Measurements from ENCODE around the gene RPP25L.

Gene RPP25L

GRCh38 chr9:34610434-34611206 is 1.3 kb downstream of the RPP25L start:
- Histone ChIP-seq H3K9me3 (ENCODE audit: insufficient read depth, low read depth, low read length) (no peaks in the 10 kb centered on the region), H2BK120ac (ENCODE audit: insufficient read depth, low read length, poor library complexity) (no peak overlapping the region), H3K27me3 (ENCODE audit: insufficient read depth, low read length) (no peaks in the 10 kb centered on the region), H3K18ac (ENCODE audit: low read length) (no peak overlapping the region), H3K9ac (ENCODE audit: low read length) (no peak overlapping the region), H3K36me3 (ENCODE audit: control insufficient read depth in 1 of 2, insufficient read depth in 2 of 2, low read length in 2 of 2) (peaks cover 0 to 2% of the 10 kb centered on the region in 2 experiments), H3K4me3 (ENCODE audit: low read depth, low read length) (no peak overlapping the region), H2BK12ac (ENCODE audit: low read length) (no peak overlapping the region), H3K79me1 (ENCODE audit: low read length) (peaks cover 8% of the 10 kb centered on the region), H3K23ac (ENCODE audit: low read length) (no peak overlapping the region), H4K12ac (ENCODE audit: low read depth, low read length) (no peak overlapping the region), H4K91ac (ENCODE audit: low read depth, low read length) (no peak overlapping the region), H4K8ac (ENCODE audit: low read depth, low read length) (no peak overlapping the region), H3K4ac (ENCODE audit: low read depth, low read length) (no peak overlapping the region), H3K79me2 (ENCODE audit: control insufficient read depth, insufficient read depth, low read length, poor library complexity) (peaks cover 8% of the 10 kb centered on the region), H2AK5ac (ENCODE audit: low read length) (no peak overlapping the region), H3K4me2 (ENCODE audit: low read length) (no peak overlapping the region), H3K14ac (ENCODE audit: low read length) (no peak overlapping the region), H2AFZ (ENCODE audit: insufficient read depth, low read length, poor library complexity) (peak overlapping the region; percentile 81), H2BK5ac (ENCODE audit: low read depth, low read length, poor library complexity) (no peak overlapping the region), H3K27ac (ENCODE audit: low read depth, low read length) (no peak overlapping the region), H3K4me1 (ENCODE audit: control insufficient read depth in 1 of 2, insufficient read depth in 2 of 2, low read length in 2 of 2) (peaks cover 6 to 10% of the 10 kb centered on the region in 2 experiments)
- no peak for DNase-seq
- WGBS (ENCODE audit: extremely low coverage, insufficient coverage, insufficient read length), result no CpG with 5 or more reads among the region's 20 CpGs

GRCh38 chr9:34607331-34607730 is 4.6 kb downstream of the RPP25L start:
- Histone ChIP-seq H3K4me1 (ENCODE audit: control insufficient read depth in 1 of 2, insufficient read depth in 2 of 2, low read length in 2 of 2) (peaks cover 6 to 7% of the 10 kb centered on the region in 2 experiments), H3K4ac (ENCODE audit: low read depth, low read length) (no peak overlapping the region), H2BK120ac (ENCODE audit: insufficient read depth, low read length, poor library complexity) (no peak overlapping the region), H3K9ac (ENCODE audit: low read length) (no peak overlapping the region), H3K79me2 (ENCODE audit: control insufficient read depth, insufficient read depth, low read length, poor library complexity) (peaks cover 7% of the 10 kb centered on the region), H3K18ac (ENCODE audit: low read length) (no peak overlapping the region), H2BK12ac (ENCODE audit: low read length) (no peak overlapping the region), H2BK5ac (ENCODE audit: low read depth, low read length, poor library complexity) (no peak overlapping the region), H4K8ac (ENCODE audit: low read depth, low read length) (no peak overlapping the region), H3K14ac (ENCODE audit: low read length) (no peak overlapping the region), H3K27ac (ENCODE audit: low read depth, low read length) (no peak overlapping the region), H4K12ac (ENCODE audit: low read depth, low read length) (no peak overlapping the region), H3K4me3 (ENCODE audit: low read depth, low read length) (no peak overlapping the region), H3K36me3 (ENCODE audit: control insufficient read depth in 1 of 2, insufficient read depth in 2 of 2, low read length in 2 of 2) (no peaks in the 10 kb centered on the region), H2AFZ (ENCODE audit: insufficient read depth, low read length, poor library complexity) (no peak overlapping the region), H3K79me1 (ENCODE audit: low read length) (peaks cover 8% of the 10 kb centered on the region), H3K4me2 (ENCODE audit: low read length) (no peak overlapping the region), H3K27me3 (ENCODE audit: insufficient read depth, low read length) (no peaks in the 10 kb centered on the region), H3K9me3 (ENCODE audit: insufficient read depth, low read depth, low read length) (no peaks in the 10 kb centered on the region), H3K23ac (ENCODE audit: low read length) (no peak overlapping the region), H4K91ac (ENCODE audit: low read depth, low read length) (no peak overlapping the region), H2AK5ac (ENCODE audit: low read length) (no peak overlapping the region)
- no CpG with 5 or more reads among the region's 2 CpGs for WGBS (ENCODE audit: extremely low coverage, insufficient coverage, insufficient read length)
- no peak for DNase-seq

GRCh38 chr9:34606905-34607304 is 5.0 kb downstream of the RPP25L start:
- Histone ChIP-seq H3K4me2 (ENCODE audit: low read length) (no peak overlapping the region), H3K23ac (ENCODE audit: low read length) (no peak overlapping the region), H2BK5ac (ENCODE audit: low read depth, low read length, poor library complexity) (no peak overlapping the region), H3K14ac (ENCODE audit: low read length) (no peak overlapping the region), H3K36me3 (ENCODE audit: control insufficient read depth in 1 of 2, insufficient read depth in 2 of 2, low read length in 2 of 2) (no peaks in the 10 kb centered on the region), H3K9me3 (ENCODE audit: insufficient read depth, low read depth, low read length) (no peaks in the 10 kb centered on the region), H2AFZ (ENCODE audit: insufficient read depth, low read length, poor library complexity) (no peak overlapping the region), H3K4me1 (ENCODE audit: control insufficient read depth in 1 of 2, insufficient read depth in 2 of 2, low read length in 2 of 2) (peaks cover 6% of the 10 kb centered on the region in 2 experiments), H3K27ac (ENCODE audit: low read depth, low read length) (no peak overlapping the region), H3K4me3 (ENCODE audit: low read depth, low read length) (no peak overlapping the region), H3K18ac (ENCODE audit: low read length) (no peak overlapping the region), H3K27me3 (ENCODE audit: insufficient read depth, low read length) (no peaks in the 10 kb centered on the region), H3K9ac (ENCODE audit: low read length) (no peak overlapping the region), H4K91ac (ENCODE audit: low read depth, low read length) (no peak overlapping the region), H3K79me1 (ENCODE audit: low read length) (peaks cover 5% of the 10 kb centered on the region), H3K79me2 (ENCODE audit: control insufficient read depth, insufficient read depth, low read length, poor library complexity) (peaks cover 5% of the 10 kb centered on the region), H3K4ac (ENCODE audit: low read depth, low read length) (no peak overlapping the region), H2AK5ac (ENCODE audit: low read length) (no peak overlapping the region), H2BK12ac (ENCODE audit: low read length) (no peak overlapping the region), H2BK120ac (ENCODE audit: insufficient read depth, low read length, poor library complexity) (no peak overlapping the region), H4K8ac (ENCODE audit: low read depth, low read length) (no peak overlapping the region), H4K12ac (ENCODE audit: low read depth, low read length) (no peak overlapping the region)
- no CpG with 5 or more reads among the region's 3 CpGs for WGBS (ENCODE audit: extremely low coverage, insufficient coverage, insufficient read length)
- DNase-seq, result no peak

- Histone ChIP-seq H3K9ac (ENCODE audit: low read length) (no peak overlapping the region), H2BK12ac (ENCODE audit: low read length) (no peak overlapping the region), H2AFZ (ENCODE audit: insufficient read depth, low read length, poor library complexity) (no peak overlapping the region), H3K9me3 (ENCODE audit: insufficient read depth, low read depth, low read length) (no peaks in the 10 kb centered on the region), H3K27ac (ENCODE audit: low read depth, low read length) (no peak overlapping the region), H3K14ac (ENCODE audit: low read length) (no peak overlapping the region), H3K36me3 (ENCODE audit: control insufficient read depth in 1 of 2, insufficient read depth in 2 of 2, low read length in 2 of 2) (no peaks in the 10 kb centered on the region), H3K4me2 (ENCODE audit: low read length) (no peak overlapping the region), H3K4ac (ENCODE audit: low read depth, low read length) (no peak overlapping the region), H3K79me1 (ENCODE audit: low read length) (no peaks in the 10 kb centered on the region), H3K23ac (ENCODE audit: low read length) (no peak overlapping the region), H3K18ac (ENCODE audit: low read length) (no peak overlapping the region), H3K4me3 (ENCODE audit: low read depth, low read length) (no peak overlapping the region), H3K27me3 (ENCODE audit: insufficient read depth, low read length) (no peaks in the 10 kb centered on the region), H4K12ac (ENCODE audit: low read depth, low read length) (no peak overlapping the region), H3K79me2 (ENCODE audit: control insufficient read depth, insufficient read depth, low read length, poor library complexity) (no peaks in the 10 kb centered on the region), H3K4me1 (ENCODE audit: control insufficient read depth in 1 of 2, insufficient read depth in 2 of 2, low read length in 2 of 2) (peaks cover 1% of the 10 kb centered on the region in 2 experiments), H4K8ac (ENCODE audit: low read depth, low read length) (no peak overlapping the region), H2BK5ac (ENCODE audit: low read depth, low read length, poor library complexity) (no peak overlapping the region), H4K91ac (ENCODE audit: low read depth, low read length) (no peak overlapping the region), H2AK5ac (ENCODE audit: low read length) (no peak overlapping the region), H2BK120ac (ENCODE audit: insufficient read depth, low read length, poor library complexity) (no peak overlapping the region)
- no peak for DNase-seq
These were observed 5.7 kb downstream of the RPP25L start for GRCh38 chr9:34606190-34606589.

Measured in trophoblast cell (in vitro differentiated cells and primary cell).